GM12864 (cell line): ENCODE results near the gene UNCX.
"Not testable (repeated sequence)": the region's sequence is repeated elsewhere in the genome, so short reads cannot be mapped to it uniquely, and the experiment has no call there.

Source experiments
- DNase-seq: peaks from one replicate; pipeline ENCODE4 v3.0.0-alpha.2; 2011; ENCODE audit warnings: low read depth
- H3K4me3 ChIP-seq: 2 replicates; pipeline ENCODE4 v1.5.1; 2011; ENCODE audit warnings: mild to moderate bottlenecking, low read depth, low read length, control low read depth
- CTCF ChIP-seq: IDR thresholded peaks from 2 replicates; pipeline ENCODE4 v1.5.1; 2011; ENCODE audit warnings: low read depth, mild to moderate bottlenecking, moderate library complexity, low read length, control low read depth, inconsistent platforms; ENCODE audit errors: missing control alignments

The UNCX gene

GRCh38 chr7:1278543-1278942 is 45.9 kb downstream of the UNCX start:
- H3K4me3 ChIP-seq = no peak overlapping the region
- no peak for TF ChIP-seq CTCF
- no peak for DNase-seq

- TF ChIP-seq CTCF = no peak
- DNase-seq = no peak
- no peak overlapping the region for H3K4me3 ChIP-seq
Observed at GRCh38 chr7:1279041-1279440, 46.4 kb downstream of the UNCX start.

- H3K4me3 ChIP-seq, DNase-seq: not testable (repeated sequence)
Observed at GRCh38 chr7:1279895-1280294, 47.2 kb downstream of the UNCX start.

GRCh38 chr7:1281068-1281467 is 48.4 kb downstream of the UNCX start:
- H3K4me3 ChIP-seq = no peak overlapping the region
- TF ChIP-seq CTCF = no peak
- no peak for DNase-seq

- no peak for DNase-seq
- no peak for TF ChIP-seq CTCF
- no peak overlapping the region for H3K4me3 ChIP-seq
Observed at GRCh38 chr7:1282679-1283078, 50.0 kb downstream of the UNCX start.

- H3K4me3 ChIP-seq = no peak overlapping the region
- DNase-seq = no peak
- TF ChIP-seq CTCF = no peak
Observed at GRCh38 chr7:1283337-1283736, 50.7 kb downstream of the UNCX start.

- no peak overlapping the region for H3K4me3 ChIP-seq
- no peak for TF ChIP-seq CTCF
- DNase-seq = no peak
Observed at GRCh38 chr7:1283941-1284742, 51.5 kb downstream of the UNCX start.
